HCT116 (cell line): ENCODE data around the gene C4orf50. TPM values are rescaled to one million over a fixed set of nuclear protein-coding genes. Genes with fewer than 3 reads are reported as not detected.

Experiments used
- ATAC-seq: fragments of 200-7000 bp; cut with Tn5 transposase; 2 replicates; pipeline ENCODE4 v1.9.1; 2020; ENCODE audit warnings: mild to moderate bottlenecking, moderate library complexity
- BruUV-seq: library from RNA; stranded (reverse); fragments of 400-500 nt; replicated peaks from 2 replicates; lab custom pipeline; 2021; lab: Mats Ljungman, UMichigan
- CTCF ChIA-PET: fragments of 300-600 bp; sonication (Branson Sonifier 250); formaldehyde crosslinking; loops from one replicate; lab custom pipeline; 2021; ENCODE audit warnings: antibody characterized with exemption; lab: Charles Lee
- POLR2A ChIA-PET: fragments of 300-600, 350-600 bp; sonication (Branson Sonifier 250); formaldehyde crosslinking; loops from one replicate; lab custom pipeline; 2021; ENCODE audit warnings: antibody characterized with exemption; lab: Charles Lee
- RAD21 ChIA-PET, 2 experiments: fragments of 300-600 bp; sonication (Branson Sonifier 250); formaldehyde crosslinking; loops; one replicate each; lab custom pipeline; 2023; ENCODE audit warnings: low total read pairs in 2 of 2; ENCODE audit not compliant: uncharacterized antibody in 2 of 2, unreplicated experiment in 2 of 2, low non-redundant PET in 1 of 2; lab: Charles Lee
- DNase-seq: peaks from one replicate; pipeline ENCODE4 v3.0.0-alpha.2; 2010; ENCODE audit warnings: low read depth, low spot score
- H2AFZ ChIP-seq: fragments of 200-600 bp; shearing (Covaris generic), sonication (generic); 2 replicates; pipeline ENCODE4 v1.6.1; 2017; ENCODE audit warnings: low read depth, mixed run types, mixed read lengths, antibody characterized with exemption, low read length; ENCODE audit not compliant: poor library complexity, severe bottlenecking
- H3K27ac ChIP-seq: 2 replicates; pipeline ENCODE4 v1.5.1; 2012; ENCODE audit warnings: low read depth, low read length
- H3K27me3 ChIP-seq: fragments of 200-600 bp; sonication (generic); 2 replicates; pipeline ENCODE4 v1.6.1; 2016; ENCODE audit warnings: mixed run types, low read length, mixed read lengths; ENCODE audit not compliant: insufficient read depth
- H3K36me3 ChIP-seq, 2 experiments: fragments of 200-500 bp in 1 of 2; fragments of 200-600 bp in 1 of 2; sonication (Bioruptor generic) in 1 of 2; sonication (generic) in 1 of 2; 2 replicates each; pipeline versions ENCODE4 v1.5.1 to v1.6.1; 2014 to 2016; ENCODE audit warnings: low read length in 2 of 2, inconsistent platforms in 1 of 2, mixed read lengths in 1 of 2, mixed run types in 1 of 2; ENCODE audit not compliant: insufficient read depth in 2 of 2, control insufficient read depth in 1 of 2
- H3K4me1 ChIP-seq, 2 experiments: fragments of 200-600 bp in 1 of 2; sonication (generic) in 1 of 2; 2 replicates each; pipeline versions ENCODE4 v1.5.1 to v1.6.1; 2012 to 2017; ENCODE audit warnings: low read length in 2 of 2, inconsistent platforms in 1 of 2, mild to moderate bottlenecking in 1 of 2, mixed read lengths in 1 of 2, mixed run types in 1 of 2, moderate library complexity in 1 of 2; ENCODE audit not compliant: insufficient read depth in 2 of 2, control insufficient read depth in 1 of 2
- H3K4me2 ChIP-seq: fragments of 200-600 bp; sonication (generic); 2 replicates; pipeline ENCODE4 v1.6.1; 2017; ENCODE audit warnings: mixed run types, low read length, mixed read lengths
- H3K4me3 ChIP-seq, 2 experiments: fragments of 200-600 bp in 1 of 2; sonication (generic) in 1 of 2; replicated peaks in 1 of 2; 2 replicates each; pipeline ENCODE4 v1.5.1; 2011 to 2016; ENCODE audit warnings: low read length in 2 of 2, control low read depth in 1 of 2, low read depth in 1 of 2, mild to moderate bottlenecking in 1 of 2, mixed read lengths in 1 of 2, mixed run types in 1 of 2
- H3K79me2 ChIP-seq: fragments of 200-600 bp; sonication (generic); 2 replicates; pipeline ENCODE4 v1.6.1; 2017; ENCODE audit warnings: mild to moderate bottlenecking, mixed run types, low read length, moderate library complexity, mixed read lengths; ENCODE audit not compliant: insufficient read depth
- H3K9ac ChIP-seq: fragments of 200-600 bp; sonication (generic); 2 replicates; pipeline ENCODE4 v1.6.1; 2016; ENCODE audit warnings: low read length, mixed read lengths
- H3K9me2 ChIP-seq: fragments of 200-600 bp; sonication (generic), shearing (Covaris generic); 2 replicates; pipeline ENCODE4 v1.6.1; 2017; ENCODE audit warnings: mixed run types, mild to moderate bottlenecking, moderate library complexity; ENCODE audit not compliant: insufficient read depth
- H3K9me3 ChIP-seq, 2 experiments: fragments of 200-500 bp in 1 of 2; fragments of 200-600 bp in 1 of 2; sonication (Bioruptor generic) in 1 of 2; sonication (generic) in 1 of 2; 2 replicates each; pipeline ENCODE4 v1.6.1; 2014 to 2017; ENCODE audit warnings: low read length in 2 of 2, mixed read lengths in 2 of 2, inconsistent platforms in 1 of 2, low read depth in 1 of 2, mild to moderate bottlenecking in 1 of 2, mixed run types in 1 of 2, moderate library complexity in 1 of 2; ENCODE audit not compliant: control insufficient read depth in 1 of 2, insufficient read depth in 1 of 2
- H4K20me1 ChIP-seq: fragments of 200-600 bp; sonication (generic), shearing (Covaris generic); 2 replicates; pipeline ENCODE4 v1.6.1; 2017; ENCODE audit warnings: mixed run types, mild to moderate bottlenecking, moderate library complexity; ENCODE audit not compliant: insufficient read depth
- CEBPB ChIP-seq: IDR thresholded peaks from 2 replicates; pipeline ENCODE4 v1.6.1; 2012; ENCODE audit warnings: low read depth
- CTCF ChIP-seq, 3 experiments: fragments of 200-600 bp in 1 of 3; sonication (generic) in 1 of 3; IDR thresholded peaks in 2 of 3; conservative IDR thresholded peaks in 1 of 3; 2 replicates each; pipeline ENCODE4 v1.5.1; 2012 to 2017; ENCODE audit warnings: low read depth in 2 of 3, low read length in 2 of 3, antibody characterized with exemption in 1 of 3, borderline replicate concordance in 1 of 3, control low read depth in 1 of 3, mild to moderate bottlenecking in 1 of 3, mixed read lengths in 1 of 3, mixed run types in 1 of 3, moderate library complexity in 1 of 3; ENCODE audit not compliant: insufficient read depth in 1 of 3
- JUND ChIP-seq: IDR thresholded peaks from 2 replicates; pipeline ENCODE4 v1.6.1; 2012
- SP1 ChIP-seq: IDR thresholded peaks from 2 replicates; pipeline ENCODE4 v1.6.1; 2012; ENCODE audit warnings: low read depth
- ZNF274 ChIP-seq: fragments of 200-500 bp; sonication (Bioruptor generic); IDR thresholded peaks from 2 replicates; pipeline ENCODE4 v1.6.1; 2014; ENCODE audit warnings: mild to moderate bottlenecking, low read depth, low read length, inconsistent platforms
- intact Hi-C: fragments of 100-400 bp; cut with micrococcal nuclease; formaldehyde crosslinking; loops from 2 replicates; pipeline ENCODE4 v1.10.0; 2022
- total RNA-seq: library from RNA; stranded (reverse); gene quantifications from one replicate; pipeline ENCODE4 v1.2.1, GENCODE V29; 2021; ENCODE audit not compliant: unreplicated experiment
- TF ChIP-seq, protein P1 (sequence below): IDR thresholded peaks from 2 replicates; pipeline ENCODE4 v1.6.1; 2011; ENCODE audit warnings: mild to moderate bottlenecking, low read length, moderate library complexity; ENCODE audit not compliant: insufficient replicate concordance; ENCODE audit errors: extremely low read depth

C4orf50 gene
- total RNA-seq, 1 experiment from 2014 or later = not detected

- Histone ChIP-seq H3K9me3 (no peaks in the 10 kb centered on the region), H2AFZ (no peak overlapping the region), H3K27me3 (peaks cover 33% of the 10 kb centered on the region), H3K4me3 (no peak overlapping the region), H3K4me2 (no peak overlapping the region), H3K36me3 (no peaks in the 10 kb centered on the region), H3K9ac (no peak overlapping the region), H3K4me1 (no peaks in the 10 kb centered on the region), H3K27ac (no peak overlapping the region), H4K20me1 (no peaks in the 10 kb centered on the region), H3K79me2 (no peaks in the 10 kb centered on the region), H3K9me2 (no peaks in the 10 kb centered on the region)
- ATAC-seq = no peak
- ChIA-PET CTCF (interaction anchor here (1.6 kb wide), 1 partner anchor 22 kb away, joined by 3 read pairs; no protein-coding TSS in a partner anchor), RAD21 (no interaction called here), POLR2A (no interaction called here)
- no TSS peak for BruUV-seq
- intact Hi-C loops = no loop called here
- TF ChIP-seq CTCF (IDR thresholded peaks at IDR 0.05 in 2 of 3, conservative IDR thresholded peaks at IDR 0.05 in 1 of 3; ENCODE audit: borderline replicate concordance in 1 of 3, insufficient read depth in 1 of 3, low read depth in 2 of 3, low read length in 2 of 3) (peak in 1 of 3 experiments; percentile 13; a peak in 1 of 6 replicates), JUND (no peak)
- DNase-seq = no peak
These were observed 41.8 kb downstream of the C4orf50 start for GRCh38 chr4:5976431-5976830.

DNA sequence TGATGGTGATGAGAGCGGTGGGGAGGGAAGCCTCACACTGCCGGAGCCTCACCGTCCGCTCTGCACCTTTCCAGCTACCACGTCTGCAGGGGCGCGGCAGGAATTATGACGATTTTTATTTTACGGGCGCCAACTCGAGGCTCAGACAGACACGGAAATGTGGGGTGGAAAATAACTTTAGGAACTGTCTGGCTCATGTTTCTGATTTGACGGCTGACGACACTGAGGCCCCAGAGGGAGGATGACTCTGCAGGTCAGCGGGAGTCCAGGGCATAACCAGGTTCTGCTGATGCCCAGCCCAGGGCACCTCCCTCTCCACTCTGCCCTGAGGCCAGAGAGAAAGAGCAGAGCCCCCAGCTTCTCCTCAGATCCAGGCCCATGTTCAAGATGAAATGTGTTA is 43.9 kb downstream of the C4orf50 start:
- Histone ChIP-seq H3K9me3 (no peaks in the 10 kb centered on the region), H2AFZ (no peak overlapping the region), H3K4me1 (no peaks in the 10 kb centered on the region), H4K20me1 (no peaks in the 10 kb centered on the region), H3K4me2 (no peak overlapping the region), H3K9me2 (no peaks in the 10 kb centered on the region), H3K36me3 (no peaks in the 10 kb centered on the region), H3K27ac (no peak overlapping the region), H3K27me3 (peaks cover 28% of the 10 kb centered on the region), H3K79me2 (no peaks in the 10 kb centered on the region), H3K4me3 (no peak overlapping the region), H3K9ac (no peak overlapping the region)
- ChIA-PET POLR2A (no interaction called here), RAD21 (no interaction called here), CTCF (no interaction called here)
- no TSS peak for BruUV-seq
- TF ChIP-seq ZNF274 = no peak
- no peak for TF ChIP-seq CEBPB
- no peak for TF ChIP-seq SP1
- TF ChIP-seq, protein P1, sequence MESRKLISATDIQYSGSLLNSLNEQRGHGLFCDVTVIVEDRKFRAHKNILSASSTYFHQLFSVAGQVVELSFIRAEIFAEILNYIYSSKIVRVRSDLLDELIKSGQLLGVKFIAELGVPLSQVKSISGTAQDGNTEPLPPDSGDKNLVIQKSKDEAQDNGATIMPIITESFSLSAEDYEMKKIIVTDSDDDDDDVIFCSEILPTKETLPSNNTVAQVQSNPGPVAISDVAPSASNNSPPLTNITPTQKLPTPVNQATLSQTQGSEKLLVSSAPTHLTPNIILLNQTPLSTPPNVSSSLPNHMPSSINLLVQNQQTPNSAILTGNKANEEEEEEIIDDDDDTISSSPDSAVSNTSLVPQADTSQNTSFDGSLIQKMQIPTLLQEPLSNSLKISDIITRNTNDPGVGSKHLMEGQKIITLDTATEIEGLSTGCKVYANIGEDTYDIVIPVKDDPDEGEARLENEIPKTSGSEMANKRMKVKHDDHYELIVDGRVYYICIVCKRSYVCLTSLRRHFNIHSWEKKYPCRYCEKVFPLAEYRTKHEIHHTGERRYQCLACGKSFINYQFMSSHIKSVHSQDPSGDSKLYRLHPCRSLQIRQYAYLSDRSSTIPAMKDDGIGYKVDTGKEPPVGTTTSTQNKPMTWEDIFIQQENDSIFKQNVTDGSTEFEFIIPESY = no peak
- no peak for ATAC-seq
- intact Hi-C loops = no loop called here
- no peak for DNase-seq
